ENCODE results near the gene INAFM2.
A peak's percentile ranks its signal among the peaks of the same experiment; 100 is the strongest.

Gene INAFM2

DNA sequence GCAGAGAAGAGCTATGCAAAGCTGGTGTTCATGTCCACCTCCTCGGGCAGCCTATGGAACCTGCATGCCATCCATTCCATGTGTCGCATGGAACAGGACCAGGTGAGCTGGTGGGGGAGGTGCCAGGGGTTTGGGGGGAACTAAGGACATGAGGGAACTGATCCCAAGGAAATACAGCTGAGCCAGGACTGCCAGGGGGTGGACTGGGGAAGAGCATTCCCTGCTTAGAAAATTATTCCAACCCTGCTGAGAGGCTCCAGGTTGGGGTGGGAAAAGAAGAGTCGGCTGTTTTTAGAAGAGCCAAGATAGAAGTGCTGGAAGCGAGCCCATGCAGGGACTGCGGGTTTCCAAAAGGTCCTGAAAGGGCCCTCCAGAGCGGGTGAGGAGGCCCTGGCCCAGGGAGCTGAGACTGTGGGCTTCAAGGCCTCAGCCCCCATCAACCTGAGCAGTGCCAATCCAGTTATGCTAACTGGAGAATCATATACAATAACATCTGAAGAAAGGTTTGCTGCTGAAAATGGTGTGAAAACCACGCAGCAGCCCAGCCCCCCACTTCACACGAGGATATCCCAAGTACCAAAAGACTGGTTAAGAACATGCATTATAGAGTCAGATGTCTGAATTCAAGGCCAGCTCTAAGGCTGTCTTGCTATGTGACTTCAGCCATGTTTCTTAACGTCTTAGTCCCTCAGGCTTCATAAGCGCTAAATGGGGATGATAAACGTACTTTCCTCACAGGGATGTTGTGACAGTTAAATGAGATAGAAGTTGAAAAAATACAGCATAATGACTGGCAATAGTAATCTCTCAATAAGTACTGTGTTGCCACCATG lies 42.3 kb downstream of the INAFM2 start:
- no peak for DNase-seq

DNA sequence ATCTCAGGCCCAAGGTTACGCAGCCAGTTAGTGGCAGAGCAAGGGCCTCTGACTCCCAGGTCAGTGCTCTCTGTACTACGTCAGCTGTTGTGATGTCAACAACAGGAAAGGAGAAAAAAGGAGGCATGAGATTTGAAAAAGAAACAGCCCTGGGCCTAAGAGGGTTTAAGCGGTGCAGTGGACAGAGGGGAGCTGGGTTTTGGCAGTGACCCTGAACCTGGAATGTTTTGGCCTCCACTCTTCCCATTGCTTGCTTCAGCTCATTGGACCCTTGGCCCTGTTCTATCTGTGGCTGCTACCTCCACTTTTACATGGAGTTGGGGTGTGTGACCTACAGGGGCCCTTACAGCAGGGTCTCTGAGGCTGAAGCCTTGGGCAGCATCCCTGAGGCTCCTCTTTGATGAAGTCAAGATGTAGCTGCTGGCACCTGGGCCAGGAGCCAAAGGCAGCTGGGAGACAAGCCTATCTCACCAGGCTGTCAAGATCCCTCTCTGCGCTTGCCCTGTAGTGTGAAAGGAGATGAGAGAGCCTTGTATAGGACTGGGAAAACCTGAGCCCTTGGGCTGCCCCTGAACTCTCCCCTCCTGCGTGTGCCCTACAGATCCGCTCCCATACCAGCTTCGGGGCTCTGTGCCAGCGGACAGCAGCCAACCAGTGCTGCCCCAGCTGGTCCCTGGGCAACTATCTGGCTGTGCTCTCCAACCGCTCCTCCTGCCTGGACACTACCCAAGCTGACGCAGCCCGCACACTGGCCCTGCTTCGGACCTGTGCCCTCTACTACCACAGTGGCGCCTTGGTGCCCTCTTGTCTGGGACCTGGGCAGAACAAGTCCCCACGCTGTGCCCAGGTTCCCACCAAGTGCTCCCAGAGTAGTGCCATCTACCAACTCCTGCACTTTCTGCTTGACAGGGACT lies 43.2 kb downstream of the INAFM2 start:
- DNase-seq = no peak

DNA sequence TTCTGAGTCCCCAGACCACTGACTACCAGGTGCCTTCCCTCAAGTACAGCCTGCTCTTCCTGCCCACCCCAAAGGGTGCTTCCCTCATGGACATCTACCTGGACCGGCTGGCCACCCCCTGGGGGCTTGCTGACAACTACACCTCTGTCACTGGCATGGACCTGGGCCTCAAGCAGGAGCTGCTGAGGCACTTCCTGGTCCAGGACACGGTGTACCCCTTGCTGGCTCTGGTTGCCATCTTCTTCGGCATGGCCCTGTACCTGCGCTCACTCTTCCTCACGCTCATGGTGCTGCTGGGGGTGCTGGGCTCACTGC lies 43.8 kb downstream of the INAFM2 start:
- DNase-seq = no peak

DNA sequence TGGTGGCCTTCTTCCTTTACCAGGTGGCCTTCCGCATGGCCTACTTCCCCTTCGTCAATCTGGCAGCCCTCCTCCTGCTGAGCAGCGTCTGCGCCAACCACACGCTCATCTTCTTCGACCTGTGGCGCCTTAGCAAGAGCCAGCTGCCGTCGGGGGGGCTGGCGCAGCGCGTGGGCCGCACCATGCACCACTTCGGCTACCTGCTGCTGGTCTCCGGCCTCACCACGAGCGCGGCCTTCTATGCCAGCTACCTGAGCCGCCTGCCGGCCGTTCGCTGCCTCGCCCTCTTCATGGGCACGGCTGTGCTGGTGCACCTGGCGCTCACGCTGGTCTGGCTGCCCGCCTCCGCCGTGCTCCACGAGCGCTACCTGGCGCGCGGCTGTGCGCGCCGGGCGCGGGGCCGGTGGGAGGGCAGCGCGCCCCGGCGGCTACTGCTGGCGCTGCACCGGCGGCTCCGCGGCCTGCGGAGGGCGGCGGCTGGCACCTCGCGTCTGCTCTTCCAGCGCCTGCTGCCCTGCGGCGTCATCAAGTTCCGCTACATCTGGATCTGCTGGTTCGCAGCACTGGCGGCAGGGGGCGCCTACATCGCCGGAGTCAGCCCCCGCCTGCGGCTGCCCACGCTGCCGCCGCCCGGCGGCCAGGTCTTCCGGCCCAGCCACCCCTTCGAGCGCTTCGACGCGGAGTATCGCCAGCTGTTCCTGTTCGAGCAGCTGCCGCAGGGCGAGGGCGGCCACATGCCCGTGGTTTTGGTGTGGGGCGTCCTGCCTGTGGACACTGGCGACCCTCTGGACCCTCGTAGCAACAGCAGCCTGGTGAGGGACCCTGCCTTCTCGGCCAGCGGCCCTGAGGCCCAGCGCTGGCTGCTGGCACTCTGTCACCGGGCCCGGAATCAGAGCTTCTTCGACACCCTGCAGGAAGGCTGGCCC lies 44.5 kb downstream of the INAFM2 start:
- DNase-seq = peak; percentile 88

DNA sequence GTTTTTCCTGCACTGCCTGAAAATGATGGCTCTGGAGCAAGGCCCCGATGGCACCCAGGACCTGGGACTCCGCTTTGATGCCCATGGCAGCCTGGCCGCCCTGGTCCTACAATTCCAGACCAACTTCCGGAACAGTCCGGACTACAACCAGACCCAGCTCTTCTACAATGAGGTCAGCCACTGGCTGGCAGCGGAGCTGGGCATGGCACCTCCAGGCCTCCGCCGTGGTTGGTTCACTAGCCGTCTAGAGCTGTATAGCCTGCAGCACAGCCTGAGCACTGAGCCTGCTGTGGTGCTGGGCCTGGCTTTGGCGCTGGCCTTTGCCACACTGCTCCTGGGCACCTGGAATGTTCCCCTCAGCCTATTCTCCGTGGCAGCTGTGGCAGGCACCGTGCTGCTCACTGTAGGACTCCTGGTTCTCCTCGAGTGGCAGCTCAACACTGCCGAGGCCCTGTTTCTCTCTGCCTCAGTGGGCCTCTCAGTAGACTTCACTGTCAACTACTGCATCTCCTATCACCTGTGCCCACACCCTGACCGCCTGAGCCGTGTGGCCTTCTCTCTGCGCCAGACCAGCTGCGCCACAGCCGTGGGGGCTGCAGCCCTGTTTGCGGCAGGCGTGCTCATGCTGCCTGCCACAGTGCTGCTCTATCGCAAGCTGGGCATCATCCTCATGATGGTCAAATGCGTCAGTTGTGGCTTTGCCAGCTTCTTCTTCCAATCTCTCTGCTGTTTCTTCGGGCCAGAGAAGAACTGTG lies 45.4 kb downstream of the INAFM2 start:
- no peak for DNase-seq

DNA sequence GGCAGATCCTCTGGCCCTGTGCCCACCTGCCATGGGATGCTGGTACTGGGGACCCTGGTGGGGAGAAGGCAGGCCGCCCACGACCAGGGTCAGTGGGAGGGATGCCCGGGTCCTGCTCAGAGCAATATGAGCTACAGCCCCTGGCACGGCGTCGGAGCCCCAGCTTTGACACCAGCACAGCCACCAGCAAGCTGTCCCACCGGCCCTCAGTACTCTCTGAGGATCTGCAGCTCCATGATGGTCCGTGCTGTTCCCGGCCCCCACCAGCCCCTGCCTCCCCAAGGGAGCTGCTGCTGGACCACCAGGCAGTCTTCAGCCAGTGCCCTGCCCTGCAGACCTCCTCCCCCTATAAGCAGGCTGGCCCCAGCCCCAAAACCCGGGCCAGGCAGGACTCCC lies 46.0 kb downstream of the INAFM2 start:
- DNase-seq = no peak

DNA sequence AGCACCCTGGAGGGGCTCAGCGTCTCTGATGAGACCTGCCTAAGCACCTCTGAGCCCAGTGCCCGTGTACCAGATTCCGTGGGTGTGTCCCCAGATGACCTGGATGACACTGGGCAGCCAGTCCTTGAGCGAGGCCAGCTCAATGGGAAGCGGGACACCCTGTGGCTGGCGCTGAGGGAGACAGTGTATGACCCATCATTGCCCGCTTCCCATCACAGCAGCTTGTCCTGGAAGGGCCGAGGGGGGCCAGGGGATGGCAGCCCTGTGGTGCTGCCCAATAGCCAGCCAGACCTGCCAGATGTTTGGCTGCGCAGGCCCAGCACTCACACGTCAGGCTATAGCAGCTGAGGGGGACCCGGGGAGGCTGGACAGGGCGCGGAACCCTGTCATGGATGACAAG lies 46.5 kb downstream of the INAFM2 start:
- DNase-seq = no peak

DNA sequence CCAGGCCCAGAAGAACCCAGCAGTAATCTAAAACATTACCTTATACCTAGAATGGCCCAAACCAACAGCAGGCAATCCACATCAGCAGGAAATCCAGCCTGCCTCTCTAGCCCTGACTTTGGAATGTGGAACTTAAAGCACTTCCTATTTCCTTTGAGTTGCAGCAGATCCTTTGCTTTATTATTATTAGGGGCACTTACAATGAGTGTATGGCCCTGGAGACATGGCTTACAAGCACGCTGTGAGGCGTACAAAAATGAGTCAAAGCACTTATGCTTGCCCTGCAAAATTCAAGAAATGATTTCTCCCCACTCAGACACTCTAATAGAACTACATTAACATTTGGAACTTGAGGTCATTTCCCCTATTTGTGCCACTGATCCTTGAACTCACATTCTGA lies 49.5 kb downstream of the INAFM2 start:
- DNase-seq = no peak

All from activated naive CD4-positive, alpha-beta T cell treated with Interleukin-2 at 50 U/mL for 16 hours (primary cell).